ENCODE data around the gene RBM33. TPM values are rescaled to one million over a fixed set of nuclear protein-coding genes. Genes with fewer than 3 reads are reported as not detected.

The RBM33 gene
- total RNA-seq (100 to 1,000 TPM; 161 to 167 TPM), polyA plus RNA-seq (10 to 100 TPM; 17.2 to 65.4 TPM)

GRCh38 chr7:155644178-155644970, at the start of gene RBM33:
RBM33 (plus strand) TSS chr7:155644661; CDS start chr7:155644877, 216 bp downstream.
- Mint-ChIP-seq H3K36me3 (peaks cover 50 to 60% of the 10 kb centered on the region in 2 donors), H3K4me3 (peak within 1 kb of the TSS; percentile 98 to 100 (median 100)), H3K27ac (peak within 1 kb of the TSS; percentile 97 to 100 (median 100)), H3K4me1 (peaks cover 33 to 56% (median 44%) of the 10 kb centered on the region in 4 donors), H3K27me3 (no peaks in the 10 kb centered on the region), H3K9me3 (peaks cover 0 to 15% (median 12%) of the 10 kb centered on the region in 8 donors)
- Histone ChIP-seq H3K9me3 (ENCODE audit: control insufficient read depth in 1 of 2, low read length in 2 of 2) (no peaks in the 10 kb centered on the region), H3K27me3 (ENCODE audit: insufficient read depth, low read length) (no peaks in the 10 kb centered on the region), H3K27ac (ENCODE audit: low read depth, low read length) (peak within 1 kb of the TSS; percentile 94), H3K4me3 (ENCODE audit: low read length in 2 of 2) (peak within 1 kb of the TSS; percentile 45 to 92), H3K4me1 (ENCODE audit: insufficient read depth, low read length) (peaks cover 41% of the 10 kb centered on the region), H3K36me3 (ENCODE audit: insufficient read depth, low read length) (no peaks in the 10 kb centered on the region)
- intact Hi-C loops (cut with micrococcal nuclease): loop anchor here (1.0 kb wide), 2 partner anchors 347 to 439 kb away; partner anchors contain the start of gene INSIG1
- peak; percentile 81 to 88 (median 84) for DNase-seq
- ChIA-PET CTCF (ENCODE audit: partially characterized antibody) (interaction anchor here (1.2 to 1.5 kb wide), 2 partner anchors 45 to 124 kb away, joined by 3 to 5 read pairs; no protein-coding TSS in a partner anchor), POLR2A (ENCODE audit: partially characterized antibody) (interaction anchor here (0.8 to 1.9 kb wide), 17 partner anchors 9 to 1659 kb away, joined by 3 to 12 read pairs (median 3); partner anchors contain the start of genes INSIG1, LMBR1 and PAXIP1)

- Histone ChIP-seq H3K4me1 (ENCODE audit: insufficient read depth, low read length) (no peaks in the 10 kb centered on the region), H3K4me3 (ENCODE audit: low read length in 2 of 2) (no peak overlapping the region), H3K27me3 (ENCODE audit: insufficient read depth, low read length) (no peaks in the 10 kb centered on the region), H3K27ac (ENCODE audit: low read depth, low read length) (no peak overlapping the region), H3K36me3 (ENCODE audit: insufficient read depth, low read length) (no peaks in the 10 kb centered on the region), H3K9me3 (ENCODE audit: control insufficient read depth in 1 of 2, low read length in 2 of 2) (no peaks in the 10 kb centered on the region)
- intact Hi-C loops (cut with micrococcal nuclease): no loop called here
- H3K27ac Mint-ChIP-seq: peak overlapping the region in 1 of 7 donors; percentile 37
- ChIA-PET POLR2A (ENCODE audit: partially characterized antibody) (no interaction called here), CTCF (ENCODE audit: partially characterized antibody) (interaction anchor here (1.5 to 9.2 kb wide), 2 partner anchors 8 to 176 kb away, joined by 3 to 214 read pairs; no protein-coding TSS in a partner anchor)
- peaks cover 0 to 5% (median 3%) of the 10 kb centered on the region in 4 donors for H3K4me1 Mint-ChIP-seq
- H3K27me3 Mint-ChIP-seq: peaks cover 14 to 20% of the 10 kb centered on the region in 2 donors
- no peak for DNase-seq
- no peaks in the 10 kb centered on the region for H3K36me3 Mint-ChIP-seq
- H3K9me3 Mint-ChIP-seq: no peaks in the 10 kb centered on the region
- no peak overlapping the region for H3K4me3 Mint-ChIP-seq
These were observed 49.5 kb upstream of the RBM33 start for GRCh38 chr7:155594961-155595366.

GRCh38 chr7:155597753-155598140, 46.7 kb upstream of the RBM33 start:
- no peak overlapping the region for H3K27ac ChIP-seq (ENCODE audit: low read depth, low read length)
- H3K36me3 Mint-ChIP-seq: no peaks in the 10 kb centered on the region
- DNase-seq: no peak
- POLR2A ChIA-PET (ENCODE audit: partially characterized antibody): no interaction called here
- peaks cover 23% of the 10 kb centered on the region in 2 donors for H3K27me3 Mint-ChIP-seq
- H3K27me3 ChIP-seq (ENCODE audit: insufficient read depth, low read length): no peaks in the 10 kb centered on the region
- no peak overlapping the region for H3K4me3 ChIP-seq (ENCODE audit: low read length in 2 of 2)
- no peaks in the 10 kb centered on the region for H3K36me3 ChIP-seq (ENCODE audit: insufficient read depth, low read length)
- no peaks in the 10 kb centered on the region for H3K4me1 ChIP-seq (ENCODE audit: insufficient read depth, low read length)
- no peaks in the 10 kb centered on the region for H3K9me3 ChIP-seq (ENCODE audit: control insufficient read depth in 1 of 2, low read length in 2 of 2)
- no peak overlapping the region for H3K4me3 Mint-ChIP-seq
- no peaks in the 10 kb centered on the region for H3K9me3 Mint-ChIP-seq
- H3K27ac Mint-ChIP-seq: no peak overlapping the region
- CTCF ChIA-PET (ENCODE audit: partially characterized antibody): interaction anchor here (0.7 to 9.2 kb wide), 13 partner anchors 10 to 683 kb away, joined by 3 to 214 read pairs (median 8); no protein-coding TSS in a partner anchor
- peaks cover 0 to 5% (median 3%) of the 10 kb centered on the region in 4 donors for H3K4me1 Mint-ChIP-seq
- intact Hi-C loops (cut with micrococcal nuclease): loop anchor here (1.0 kb wide), 3 partner anchors 141 to 670 kb away; no protein-coding TSS in a partner anchor

- Histone ChIP-seq H3K4me3 (ENCODE audit: low read length in 2 of 2) (no peak overlapping the region), H3K36me3 (ENCODE audit: insufficient read depth, low read length) (no peaks in the 10 kb centered on the region), H3K9me3 (ENCODE audit: control insufficient read depth in 1 of 2, low read length in 2 of 2) (no peaks in the 10 kb centered on the region), H3K27ac (ENCODE audit: low read depth, low read length) (no peak overlapping the region), H3K4me1 (ENCODE audit: insufficient read depth, low read length) (no peaks in the 10 kb centered on the region), H3K27me3 (ENCODE audit: insufficient read depth, low read length) (no peaks in the 10 kb centered on the region)
- Mint-ChIP-seq H3K4me1 (peaks cover 0 to 5% (median 3%) of the 10 kb centered on the region in 4 donors), H3K9me3 (no peaks in the 10 kb centered on the region), H3K36me3 (no peaks in the 10 kb centered on the region), H3K4me3 (no peak overlapping the region), H3K27me3 (peaks cover 27 to 28% of the 10 kb centered on the region in 2 donors), H3K27ac (peak overlapping the region in 1 of 7 donors; percentile 35)
- ChIA-PET CTCF (ENCODE audit: partially characterized antibody) (interaction anchor here (0.6 to 9.2 kb wide), 38 partner anchors 9 to 1153 kb away, joined by 3 to 214 read pairs (median 5); partner anchors contain the start of gene RBM33), POLR2A (ENCODE audit: partially characterized antibody) (interaction anchor here (0.7 to 1.3 kb wide), 3 partner anchors 45 to 168 kb away, joined by 3 read pairs; partner anchors contain the start of gene RBM33)
- intact Hi-C loops (cut with micrococcal nuclease): loop anchor here (1.0 kb wide), 3 partner anchors 139 to 672 kb away; no protein-coding TSS in a partner anchor
- peak; percentile 64 to 70 (median 64) for DNase-seq
These were observed 45.7 kb upstream of the RBM33 start for GRCh38 chr7:155598810-155599210.

- peaks cover 0 to 5% (median 3%) of the 10 kb centered on the region in 4 donors for H3K4me1 Mint-ChIP-seq
- H3K27ac Mint-ChIP-seq: no peak overlapping the region
- ChIA-PET POLR2A (ENCODE audit: partially characterized antibody) (no interaction called here), CTCF (ENCODE audit: partially characterized antibody) (interaction anchor here (9.2 kb wide), 1 partner anchor 169 kb away, joined by 214 read pairs; no protein-coding TSS in a partner anchor)
- H3K27ac ChIP-seq (ENCODE audit: low read depth, low read length): no peak overlapping the region
- no peaks in the 10 kb centered on the region for H3K36me3 Mint-ChIP-seq
- H3K4me3 ChIP-seq (ENCODE audit: low read length in 2 of 2): no peak overlapping the region
- H3K27me3 Mint-ChIP-seq: peaks cover 21 to 30% of the 10 kb centered on the region in 2 donors
- DNase-seq: no peak
- no peaks in the 10 kb centered on the region for H3K9me3 Mint-ChIP-seq
- H3K4me1 ChIP-seq (ENCODE audit: insufficient read depth, low read length): no peaks in the 10 kb centered on the region
- intact Hi-C loops (cut with micrococcal nuclease): no loop called here
- no peaks in the 10 kb centered on the region for H3K36me3 ChIP-seq (ENCODE audit: insufficient read depth, low read length)
- H3K27me3 ChIP-seq (ENCODE audit: insufficient read depth, low read length): no peaks in the 10 kb centered on the region
- H3K4me3 Mint-ChIP-seq: no peak overlapping the region
- H3K9me3 ChIP-seq (ENCODE audit: control insufficient read depth in 1 of 2, low read length in 2 of 2): no peaks in the 10 kb centered on the region
These were observed 42.3 kb upstream of the RBM33 start for GRCh38 chr7:155602156-155602555.

GRCh38 chr7:155602750-155603149, 41.7 kb upstream of the RBM33 start:
- Mint-ChIP-seq H3K27ac (no peak overlapping the region), H3K27me3 (peaks cover 20 to 30% of the 10 kb centered on the region in 2 donors), H3K36me3 (no peaks in the 10 kb centered on the region), H3K4me1 (peaks cover 0 to 5% (median 3%) of the 10 kb centered on the region in 4 donors), H3K4me3 (no peak overlapping the region), H3K9me3 (no peaks in the 10 kb centered on the region)
- H3K27me3 ChIP-seq (ENCODE audit: insufficient read depth, low read length): no peaks in the 10 kb centered on the region
- no peak overlapping the region for H3K4me3 ChIP-seq (ENCODE audit: low read length in 2 of 2)
- H3K27ac ChIP-seq (ENCODE audit: low read depth, low read length): no peak overlapping the region
- no peak for DNase-seq
- CTCF ChIA-PET (ENCODE audit: partially characterized antibody): interaction anchor here (0.8 to 1.3 kb wide), 2 partner anchors 8 to 136 kb away, joined by 3 to 4 read pairs; no protein-coding TSS in a partner anchor
- intact Hi-C loops (cut with micrococcal nuclease): no loop called here
- H3K4me1 ChIP-seq (ENCODE audit: insufficient read depth, low read length): no peaks in the 10 kb centered on the region
- POLR2A ChIA-PET (ENCODE audit: partially characterized antibody): no interaction called here
- H3K36me3 ChIP-seq (ENCODE audit: insufficient read depth, low read length): no peaks in the 10 kb centered on the region
- no peaks in the 10 kb centered on the region for H3K9me3 ChIP-seq (ENCODE audit: control insufficient read depth in 1 of 2, low read length in 2 of 2)
